Cerebellar cortex (tissue), 1 donor: ENCODE results near the gene MYO10.
"Not testable (repeated sequence)": the region's sequence is repeated elsewhere in the genome, so short reads cannot be mapped to it uniquely, and the experiment has no call there.

Source experiments
- DNase-seq: peaks from one replicate; pipeline ENCODE4 v3.0.0-alpha.2; 2015; ENCODE audit warnings: low spot score

MYO10 gene

GRCh38 chr5:16886793-16887345, 49.2 kb downstream of the MYO10 start:
- DNase-seq = no peak

GRCh38 chr5:16886366-16886736, 49.7 kb downstream of the MYO10 start:
- no peak for DNase-seq

GRCh38 chr5:16885635-16886365, 50.3 kb downstream of the MYO10 start:
- no peak for DNase-seq

GRCh38 chr5:16884595-16884994, 51.5 kb downstream of the MYO10 start:
- DNase-seq = no peak

- DNase-seq = no peak
Observed at GRCh38 chr5:16883806-16884205, 52.3 kb downstream of the MYO10 start.

GRCh38 chr5:16883176-16883575, 52.9 kb downstream of the MYO10 start:
- DNase-seq = no peak

- no peak for DNase-seq
Observed at GRCh38 chr5:16881251-16881650, 54.8 kb downstream of the MYO10 start.

- no peak for DNase-seq
Observed at GRCh38 chr5:16880547-16880946, 55.5 kb downstream of the MYO10 start.

GRCh38 chr5:16879650-16880049, 56.4 kb downstream of the MYO10 start:
- DNase-seq = no peak

GRCh38 chr5:16879191-16879590, 56.9 kb downstream of the MYO10 start:
- no peak for DNase-seq

- DNase-seq = no peak
Observed at GRCh38 chr5:16877267-16877935, 58.7 kb downstream of the MYO10 start.

- DNase-seq = not testable (repeated sequence)
Observed at GRCh38 chr5:16874424-16874823, 61.7 kb downstream of the MYO10 start.

GRCh38 chr5:16871746-16872339, 64.2 kb downstream of the MYO10 start:
- no peak for DNase-seq

- DNase-seq = no peak
Observed at GRCh38 chr5:16870878-16871277, 65.2 kb downstream of the MYO10 start.

- no peak for DNase-seq
Observed at GRCh38 chr5:16869821-16870796, 66.0 kb downstream of the MYO10 start.

- DNase-seq = no peak
Observed at GRCh38 chr5:16867577-16867953, 68.5 kb downstream of the MYO10 start.

GRCh38 chr5:16866795-16867576, 69.1 kb downstream of the MYO10 start:
- no peak for DNase-seq

GRCh38 chr5:16866273-16866672, 69.8 kb downstream of the MYO10 start:
- no peak for DNase-seq

- DNase-seq = no peak
Observed at GRCh38 chr5:16865151-16865550, 70.9 kb downstream of the MYO10 start.

GRCh38 chr5:16864631-16865131, 71.4 kb downstream of the MYO10 start:
- DNase-seq = no peak

GRCh38 chr5:16863469-16863946, 72.6 kb downstream of the MYO10 start:
- DNase-seq = no peak
